Astrocyte (in vitro differentiated cells and primary cell): ENCODE data around the gene NCCRP1. TPM values are rescaled to one million over a fixed set of nuclear protein-coding genes. Genes with fewer than 3 reads are reported as not detected.
A peak's percentile ranks its signal among the peaks of the same experiment; 100 is the strongest.

Experiments
- DNase-seq: peaks from one replicate; pipeline ENCODE4 v3.0.0-alpha.2; 2010; ENCODE audit warnings: low read depth
- FAIRE-seq: peaks from 2 replicates; lab custom pipeline; 2011; peaks lifted over from hg19 to GRCh38; lab: Jason Lieb, UNC
- H2AFZ ChIP-seq: 2 replicates; pipeline ENCODE4 v1.6.0; 2012; ENCODE audit warnings: low read depth, low read length, inconsistent platforms
- H3K27ac ChIP-seq: 2 replicates; pipeline ENCODE4 v1.5.1; 2011; ENCODE audit warnings: low read depth, low read length, inconsistent platforms
- H3K27me3 ChIP-seq: 2 replicates; pipeline ENCODE4 v1.6.0; 2011; ENCODE audit warnings: low read length, inconsistent platforms; ENCODE audit not compliant: insufficient read depth
- H3K36me3 ChIP-seq: 2 replicates; pipeline ENCODE4 v1.5.1; 2011; ENCODE audit warnings: low read length, inconsistent platforms; ENCODE audit not compliant: insufficient read depth
- H3K4me1 ChIP-seq: 2 replicates; pipeline ENCODE4 v1.5.1; 2011; ENCODE audit warnings: low read length, inconsistent platforms; ENCODE audit not compliant: insufficient read depth
- H3K4me2 ChIP-seq: 2 replicates; pipeline ENCODE4 v1.6.0; 2012; ENCODE audit warnings: low read length, inconsistent platforms
- H3K4me3 ChIP-seq: 2 replicates; pipeline ENCODE4 v1.5.1; 2011; ENCODE audit warnings: low read depth, mild to moderate bottlenecking, low read length, inconsistent platforms; ENCODE audit not compliant: insufficient read depth
- H3K79me2 ChIP-seq: 2 replicates; pipeline ENCODE4 v1.6.0; 2012; ENCODE audit warnings: mild to moderate bottlenecking, low read length, inconsistent platforms; ENCODE audit not compliant: insufficient read depth
- H3K9ac ChIP-seq: 2 replicates; pipeline ENCODE4 v1.6.0; 2012; ENCODE audit warnings: mild to moderate bottlenecking, low read length, inconsistent platforms
- H3K9me3 ChIP-seq: 2 replicates; pipeline ENCODE4 v1.5.1; 2012; ENCODE audit warnings: low read depth, mild to moderate bottlenecking, low read length, inconsistent platforms; ENCODE audit not compliant: insufficient read depth
- H4K20me1 ChIP-seq: 2 replicates; pipeline ENCODE4 v1.6.0; 2012; ENCODE audit warnings: low read length, inconsistent platforms; ENCODE audit not compliant: insufficient read depth
- H3K27ac Mint-ChIP-seq: one replicate; pipeline ENCODE4 v1.8.0; 2021; ENCODE audit warnings: mild to moderate bottlenecking, mixed read lengths; ENCODE audit not compliant: unreplicated experiment
- H3K27me3 Mint-ChIP-seq: one replicate; pipeline ENCODE4 v1.8.0; 2021; ENCODE audit warnings: low read depth, mixed read lengths; ENCODE audit not compliant: unreplicated experiment
- H3K36me3 Mint-ChIP-seq: one replicate; pipeline ENCODE4 v1.8.0; 2021; ENCODE audit warnings: low read depth, mixed read lengths; ENCODE audit not compliant: unreplicated experiment
- H3K4me1 Mint-ChIP-seq: one replicate; pipeline ENCODE4 v1.8.0; 2021; ENCODE audit warnings: low read depth, mixed read lengths; ENCODE audit not compliant: unreplicated experiment
- H3K4me3 Mint-ChIP-seq: one replicate; pipeline ENCODE4 v1.8.0; 2021; ENCODE audit warnings: mild to moderate bottlenecking, moderate library complexity, mixed read lengths; ENCODE audit not compliant: unreplicated experiment
- H3K9me3 Mint-ChIP-seq: one replicate; pipeline ENCODE4 v1.8.0; 2021; ENCODE audit warnings: mild to moderate bottlenecking, mixed read lengths; ENCODE audit not compliant: unreplicated experiment
- CTCF ChIP-seq: IDR thresholded peaks from 2 replicates; pipeline ENCODE4 v1.5.1; 2011; ENCODE audit warnings: low read depth, mild to moderate bottlenecking, inconsistent platforms, low read length, moderate library complexity; ENCODE audit not compliant: insufficient read depth
- EZH2 ChIP-seq: IDR thresholded peaks from 2 replicates; pipeline ENCODE4 v1.6.1; 2012; ENCODE audit warnings: mild to moderate bottlenecking, low read length, inconsistent platforms; ENCODE audit not compliant: insufficient read depth
- total RNA-seq: library from RNA; stranded (reverse); gene quantifications from 2 replicates; pipeline ENCODE4 v1.2.1, GENCODE V29; 2021

Gene NCCRP1
- total RNA-seq, 1 donor from 2014 or later = not detected

- FAIRE-seq = no peak
- Histone ChIP-seq H3K27ac (no peak overlapping the region), H3K79me2 (peaks cover 76% of the 10 kb centered on the region)
These were observed 35.7 kb upstream of the NCCRP1 start for GRCh38 chr19:39160889-39161672.

GRCh38 chr19:39162441-39163043 lies 34.2 kb upstream of the NCCRP1 start:
- Mint-ChIP-seq H3K36me3 (peaks cover 8% of the 10 kb centered on the region), H3K9me3 (no peaks in the 10 kb centered on the region), H3K27me3 (no peaks in the 10 kb centered on the region), H3K4me3 (no peak overlapping the region), H3K27ac (peak overlapping the region; percentile 47), H3K4me1 (peaks cover 19% of the 10 kb centered on the region)
- Histone ChIP-seq H3K27ac (no peak overlapping the region), H3K4me1 (peaks cover 6% of the 10 kb centered on the region), H2AFZ (no peak overlapping the region), H3K4me2 (no peak overlapping the region), H3K9ac (no peak overlapping the region), H3K9me3 (no peaks in the 10 kb centered on the region), H3K27me3 (no peaks in the 10 kb centered on the region), H3K79me2 (peaks cover 73% of the 10 kb centered on the region), H4K20me1 (peaks cover 84% of the 10 kb centered on the region), H3K36me3 (no peaks in the 10 kb centered on the region), H3K4me3 (no peak overlapping the region)
- TF ChIP-seq EZH2 (no peak), CTCF (no peak)
- FAIRE-seq = no peak
- DNase-seq = no peak

More at GRCh38 chr19:39160889-39161672, 35.7 kb upstream of the NCCRP1 start:
- no peaks in the 10 kb centered on the region for H3K9me3 ChIP-seq
- peak; percentile 24 for DNase-seq
- H3K36me3 ChIP-seq = no peaks in the 10 kb centered on the region
- no peak overlapping the region for H3K9ac ChIP-seq
- Mint-ChIP-seq H3K27me3 (no peaks in the 10 kb centered on the region), H3K36me3 (peaks cover 8% of the 10 kb centered on the region), H3K4me1 (peaks cover 26% of the 10 kb centered on the region), H3K9me3 (no peaks in the 10 kb centered on the region), H3K27ac (no peak overlapping the region), H3K4me3 (no peak overlapping the region)
- H3K4me2 ChIP-seq = no peak overlapping the region
- H4K20me1 ChIP-seq = peaks cover 82% of the 10 kb centered on the region
- TF ChIP-seq CTCF = no peak
- no peak for TF ChIP-seq EZH2
- H3K4me1 ChIP-seq = peaks cover 17% of the 10 kb centered on the region
- no peak overlapping the region for H3K4me3 ChIP-seq
- no peak overlapping the region for H2AFZ ChIP-seq
- no peaks in the 10 kb centered on the region for H3K27me3 ChIP-seq
